ENCODE data around the gene SUN1.

DNA sequence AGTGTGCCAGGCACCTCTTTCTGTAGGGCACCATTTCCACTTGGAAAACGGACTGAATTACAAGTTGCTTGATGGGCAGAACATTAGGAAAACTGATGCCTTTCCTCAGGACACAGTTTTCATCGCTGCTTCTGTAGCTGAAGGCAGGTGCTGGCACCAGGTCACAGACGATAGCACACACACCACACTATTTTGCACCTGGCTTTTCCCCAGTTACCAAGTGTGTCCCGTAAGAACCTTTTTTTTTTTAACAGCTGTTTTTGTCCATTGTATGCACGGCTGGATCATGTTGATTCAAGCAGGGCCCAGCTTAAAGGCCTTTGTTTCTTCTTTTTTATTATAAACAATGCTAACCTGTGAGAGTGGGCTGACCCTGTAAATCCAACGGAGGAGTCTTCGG, 42.8 kb downstream of the SUN1 start:
- TF ChIP-seq EZH2 (IDR thresholded peaks at IDR 0.05; ENCODE audit: borderline replicate concordance) = no peak
- TF ChIP-seq, protein P1, sequence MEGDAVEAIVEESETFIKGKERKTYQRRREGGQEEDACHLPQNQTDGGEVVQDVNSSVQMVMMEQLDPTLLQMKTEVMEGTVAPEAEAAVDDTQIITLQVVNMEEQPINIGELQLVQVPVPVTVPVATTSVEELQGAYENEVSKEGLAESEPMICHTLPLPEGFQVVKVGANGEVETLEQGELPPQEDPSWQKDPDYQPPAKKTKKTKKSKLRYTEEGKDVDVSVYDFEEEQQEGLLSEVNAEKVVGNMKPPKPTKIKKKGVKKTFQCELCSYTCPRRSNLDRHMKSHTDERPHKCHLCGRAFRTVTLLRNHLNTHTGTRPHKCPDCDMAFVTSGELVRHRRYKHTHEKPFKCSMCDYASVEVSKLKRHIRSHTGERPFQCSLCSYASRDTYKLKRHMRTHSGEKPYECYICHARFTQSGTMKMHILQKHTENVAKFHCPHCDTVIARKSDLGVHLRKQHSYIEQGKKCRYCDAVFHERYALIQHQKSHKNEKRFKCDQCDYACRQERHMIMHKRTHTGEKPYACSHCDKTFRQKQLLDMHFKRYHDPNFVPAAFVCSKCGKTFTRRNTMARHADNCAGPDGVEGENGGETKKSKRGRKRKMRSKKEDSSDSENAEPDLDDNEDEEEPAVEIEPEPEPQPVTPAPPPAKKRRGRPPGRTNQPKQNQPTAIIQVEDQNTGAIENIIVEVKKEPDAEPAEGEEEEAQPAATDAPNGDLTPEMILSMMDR (IDR thresholded peaks at IDR 0.05; ENCODE audit: poor library complexity) = no peak
- no peak for TF ChIP-seq EZH2phosphoT487 (IDR thresholded peaks at IDR 0.05; ENCODE audit: low read depth, severe bottlenecking, unreplicated experiment)
